SK-MEL-5 (cell line): Measurements from ENCODE around the gene SPRY2. TPM values are rescaled to one million over a fixed set of nuclear protein-coding genes. Genes with fewer than 3 reads are reported as not detected.

ENCODE experiments used
- DNase-seq: peaks from one replicate; pipeline ENCODE4 v3.0.0-alpha.2; 2016; ENCODE audit warnings: low read depth, low spot score
- in situ Hi-C: cut with HindIII; loops from 2 replicates; pipeline ENCODE4 v1.10.0; 2016; ENCODE audit warnings: low sequenced_read_pairs, high pct_unique_total_duplicates, low pct_unique_long_range_greater_than_20kb
- small RNA-seq, 2 experiments: library from RNA; depleted of rRNA; stranded (forward); fragments of <200 nt; gene quantifications; one replicate each; pipeline ENCODE3, GENCODE V24; 2014
- total RNA-seq: library from RNA; depleted of rRNA; stranded (reverse); fragments of >200 nt; shearing (Covaris generic); gene quantifications from 2 replicates; pipeline ENCODE4 v1.2.3, GENCODE V29; 2014

SPRY2 gene
- total RNA-seq, 1 experiment from 2014 or later, result 90.2 TPM

DNA sequence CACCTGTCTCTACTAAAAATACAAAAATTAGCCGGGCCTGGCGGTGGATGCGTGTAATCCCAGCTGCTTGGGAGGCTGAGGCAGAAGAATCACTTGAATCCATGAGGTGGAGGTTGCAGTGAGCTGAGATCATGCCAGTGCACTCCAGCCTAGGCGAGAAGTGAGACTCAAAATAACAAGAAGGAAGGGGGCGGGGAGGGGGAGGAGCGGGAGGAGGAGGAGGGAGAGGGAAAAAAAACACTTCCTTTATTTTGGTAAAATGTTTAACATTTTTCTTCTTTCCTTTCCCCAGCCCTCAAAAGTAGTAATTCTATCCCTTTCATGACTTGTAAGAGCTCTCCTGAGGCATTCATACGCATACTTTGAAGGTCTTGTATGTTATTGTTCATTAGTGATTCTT lies 44.3 kb downstream of the SPRY2 start:
- no peak for DNase-seq
- in situ Hi-C loops, result no loop called here

DNA sequence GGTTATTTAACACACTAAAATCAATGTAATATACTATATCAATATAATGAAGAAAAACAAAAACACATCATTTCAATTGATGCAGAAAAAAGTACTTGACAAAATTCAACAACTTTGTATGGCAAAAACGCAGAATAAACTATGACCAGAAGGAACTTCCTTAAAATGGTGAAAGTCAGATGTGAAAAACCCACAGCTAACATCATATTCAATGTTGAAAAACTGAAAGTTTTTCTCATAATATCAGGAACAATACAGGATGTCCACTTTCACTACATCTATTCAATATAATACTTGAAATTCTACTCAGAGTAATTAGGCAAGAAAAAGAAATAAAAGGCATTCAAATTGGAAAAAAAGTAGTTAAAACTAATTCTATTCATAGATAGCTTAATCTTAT lies 50.3 kb downstream of the SPRY2 start:
- in situ Hi-C loops, result no loop called here
- no peak for DNase-seq

Small RNAs within 50 kb of the gene (small RNA-seq; reads per million reads assigned to genes)
- gene RNU6-61P, result 0 to 0.05 reads per million in 2 experiments
